ENCODE measurements around the gene ZNF385B. TPM values are rescaled to one million over a fixed set of nuclear protein-coding genes. Genes with fewer than 3 reads are reported as not detected.
A peak's percentile ranks its signal among the peaks of the same experiment; 100 is the strongest.

ZNF385B gene
- total RNA-seq, 2 experiments from 2014 or later: 113 to 178 TPM

- no TSS peak for BruUV-seq (replicated peaks)
- POLR2A ChIA-PET: interaction anchor here (0.5 to 1.6 kb wide), 5 partner anchors 14 to 57 kb away, joined by 3 to 7 read pairs (median 3); no protein-coding TSS in a partner anchor
- Histone ChIP-seq H2AFZ (ENCODE audit: low read length) (no peak overlapping the region), H3K27ac (ENCODE audit: low read depth, low read length, poor library complexity, severe bottlenecking) (peak overlapping the region; percentile 28), H3K9me3 (ENCODE audit: low read length) (peaks cover 10% of the 10 kb centered on the region; the same call in 1 of the 2 replicates), H4K20me1 (ENCODE audit: insufficient read depth, low read length) (peaks cover 60% of the 10 kb centered on the region; the same call in 1 of the 2 replicates), H3K4me2 (ENCODE audit: low read length) (peak overlapping the region; percentile 50), H3K36me3 (ENCODE audit: insufficient read depth, low read length) (peaks cover 98% of the 10 kb centered on the region), H3K79me2 (ENCODE audit: insufficient read depth, low read depth, low read length) (peaks cover 100% of the 10 kb centered on the region), H3K4me3 (ENCODE audit: low read depth, low read length, poor library complexity, severe bottlenecking) (peak overlapping the region; percentile 1), H3K4me1 (ENCODE audit: insufficient read depth, low read length, poor library complexity, severe bottlenecking) (peaks cover 48% of the 10 kb centered on the region), H3K9me2 (ENCODE audit: insufficient read depth, low read length) (no peaks in the 10 kb centered on the region)
- CTCF ChIA-PET (ENCODE audit: unreplicated experiment): interaction anchor here (1.1 to 1.6 kb wide), 2 partner anchors 35 to 56 kb away, joined by 5 to 7 read pairs; no protein-coding TSS in a partner anchor
- peak; percentile 77 for DNase-seq (ENCODE audit: low spot score)
- intact Hi-C loops (cut with micrococcal nuclease; ENCODE audit: unreplicated experiment): loop anchor here (1.0 to 10.0 kb wide), 4 partner anchors 57 to 234 kb away; partner anchors contain the start of gene CWC22
- TF ChIP-seq EZH2phosphoT487 (IDR thresholded peaks at IDR 0.05; ENCODE audit: borderline replicate concordance, low read depth, low read length) (no peak), CTCF (conservative IDR thresholded peaks at IDR 0.05; ENCODE audit: low read length) (peak; percentile 94)
These were observed 18.8 kb downstream of the ZNF385B start for GRCh38 chr2:179842498-179843153.

GRCh38 chr2:179840840-179841239 is 20.6 kb downstream of the ZNF385B start:
- H3K9me2 ChIP-seq (ENCODE audit: insufficient read depth, low read length): no peaks in the 10 kb centered on the region
- no peak overlapping the region for H3K4me3 ChIP-seq (ENCODE audit: low read depth, low read length, poor library complexity, severe bottlenecking)
- H4K20me1 ChIP-seq (ENCODE audit: insufficient read depth, low read length): peaks cover 59% of the 10 kb centered on the region; the same call in 1 of the 2 replicates
- peaks cover 99% of the 10 kb centered on the region for H3K79me2 ChIP-seq (ENCODE audit: insufficient read depth, low read depth, low read length)
- TF ChIP-seq EZH2phosphoT487 (IDR thresholded peaks at IDR 0.05; ENCODE audit: borderline replicate concordance, low read depth, low read length) (no peak), CTCF (conservative IDR thresholded peaks at IDR 0.05; ENCODE audit: low read length) (no peak)
- H3K4me1 ChIP-seq (ENCODE audit: insufficient read depth, low read length, poor library complexity, severe bottlenecking): peaks cover 36% of the 10 kb centered on the region
- H3K36me3 ChIP-seq (ENCODE audit: insufficient read depth, low read length): peaks cover 95% of the 10 kb centered on the region
- no peaks in the 10 kb centered on the region for H3K9me3 ChIP-seq (ENCODE audit: low read length)
- CTCF ChIA-PET (ENCODE audit: unreplicated experiment): no interaction called here
- no peak overlapping the region for H3K4me2 ChIP-seq (ENCODE audit: low read length)
- BruUV-seq (replicated peaks): no TSS peak
- POLR2A ChIA-PET: interaction anchor here (1.0 to 1.4 kb wide), 3 partner anchors 16 to 59 kb away, joined by 3 to 6 read pairs (median 5); no protein-coding TSS in a partner anchor
- H3K27ac ChIP-seq (ENCODE audit: low read depth, low read length, poor library complexity, severe bottlenecking): no peak overlapping the region
- H2AFZ ChIP-seq (ENCODE audit: low read length): no peak overlapping the region
- intact Hi-C loops (cut with micrococcal nuclease; ENCODE audit: unreplicated experiment): loop anchor here (10.0 kb wide), 1 partner anchor 164 kb away; the partner anchor contains the start of gene CWC22
- no peak for DNase-seq (ENCODE audit: low spot score)

Data from OCI-LY7 (cell line).